ENCODE measurements around the gene NEK7. TPM values are rescaled to one million over a fixed set of nuclear protein-coding genes. Genes with fewer than 3 reads are reported as not detected.
"Not testable (repeated sequence)": the region's sequence is repeated elsewhere in the genome, so short reads cannot be mapped to it uniquely, and the experiment has no call there.

NEK7 gene
- total RNA-seq, 1 donor = 28.0 TPM

GRCh38 chr1:198167436-198167934 lies 10.7 kb downstream of the NEK7 start:
- DNase-seq (ENCODE audit: low read depth in 2 of 3, low spot score in 2 of 3) = peak in 2 of 3 donors; percentile 60 to 65

GRCh38 chr1:198168227-198168626 lies 11.4 kb downstream of the NEK7 start:
- DNase-seq (ENCODE audit: low read depth in 2 of 3, low spot score in 2 of 3) = no peak

GRCh38 chr1:198169672-198170071 lies 12.9 kb downstream of the NEK7 start:
- DNase-seq (ENCODE audit: low read depth in 2 of 3, low spot score in 2 of 3) = no peak

- peak in 2 of 3 donors; percentile 50 to 85 for DNase-seq (ENCODE audit: low read depth in 2 of 3, low spot score in 2 of 3)
Observed at GRCh38 chr1:198171667-198172540, 15.1 kb downstream of the NEK7 start.

GRCh38 chr1:198173832-198174231 lies 17.0 kb downstream of the NEK7 start:
- DNase-seq (ENCODE audit: low read depth in 2 of 3, low spot score in 2 of 3) = no peak

GRCh38 chr1:198174297-198174696 lies 17.5 kb downstream of the NEK7 start:
- no peak for DNase-seq (ENCODE audit: low read depth in 2 of 3, low spot score in 2 of 3)

GRCh38 chr1:198175423-198176170 lies 18.8 kb downstream of the NEK7 start:
- no peak for DNase-seq (ENCODE audit: low read depth in 2 of 3, low spot score in 2 of 3)

DNA sequence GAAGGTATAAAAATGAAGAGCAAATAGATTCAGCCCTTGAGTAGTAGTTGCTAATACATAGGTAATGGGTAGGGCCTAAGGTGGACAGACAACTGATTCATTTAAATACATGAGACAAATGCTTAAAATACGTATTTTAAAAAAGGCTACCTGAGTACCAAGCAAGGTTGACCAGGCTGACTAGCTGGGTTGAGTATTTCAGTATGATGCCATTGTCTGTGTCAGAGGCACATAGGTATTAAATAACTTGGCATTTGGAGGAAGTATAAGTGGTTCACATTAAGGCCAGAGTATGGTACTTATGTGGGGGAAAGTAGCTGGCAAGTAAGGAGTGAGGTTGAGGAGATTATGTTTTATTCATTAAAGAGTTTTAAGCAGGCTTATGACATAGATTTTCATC lies 19.4 kb downstream of the NEK7 start:
- DNase-seq (ENCODE audit: low read depth in 2 of 3, low spot score in 2 of 3) = no peak

DNA sequence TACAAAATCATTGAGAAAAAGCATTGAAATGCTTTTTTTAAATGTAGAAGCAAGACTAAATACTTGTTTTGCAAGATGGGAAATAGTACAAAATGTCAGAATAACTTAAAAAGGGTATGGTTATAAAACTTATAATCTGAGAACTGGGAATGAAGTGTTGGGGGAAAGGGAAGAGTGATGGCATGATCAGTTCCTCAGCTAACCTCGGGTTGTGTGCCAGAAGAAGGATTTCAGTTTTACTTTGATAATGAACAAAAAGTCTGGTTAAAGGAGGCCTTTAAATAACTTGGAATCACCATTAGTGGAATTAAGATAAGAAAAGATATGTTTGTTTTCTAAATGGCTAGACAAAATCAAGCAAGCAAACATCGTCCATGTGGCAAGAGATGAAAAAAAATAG lies 20.7 kb downstream of the NEK7 start:
- no peak for DNase-seq (ENCODE audit: low read depth in 2 of 3, low spot score in 2 of 3)

DNA sequence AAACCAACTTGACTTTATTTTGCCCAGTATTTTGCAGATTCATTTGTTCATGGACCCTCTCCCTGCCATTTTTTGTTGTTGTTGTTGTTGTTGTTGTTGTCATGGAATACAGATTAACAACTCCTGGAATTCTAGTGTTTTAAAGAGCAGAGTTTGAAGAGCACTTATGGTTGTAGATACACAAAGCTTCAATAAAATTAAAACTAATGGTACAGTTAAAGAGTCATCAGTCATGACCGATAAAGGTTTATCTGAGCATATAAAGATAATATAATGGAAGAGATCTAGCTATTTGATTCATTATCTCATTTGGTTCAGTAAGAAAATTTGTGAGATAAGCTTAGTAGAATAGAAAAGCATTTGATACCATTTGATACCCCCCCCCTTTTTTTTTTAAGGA lies 21.8 kb downstream of the NEK7 start:
- no peak for DNase-seq (ENCODE audit: low read depth in 2 of 3, low spot score in 2 of 3)

DNA sequence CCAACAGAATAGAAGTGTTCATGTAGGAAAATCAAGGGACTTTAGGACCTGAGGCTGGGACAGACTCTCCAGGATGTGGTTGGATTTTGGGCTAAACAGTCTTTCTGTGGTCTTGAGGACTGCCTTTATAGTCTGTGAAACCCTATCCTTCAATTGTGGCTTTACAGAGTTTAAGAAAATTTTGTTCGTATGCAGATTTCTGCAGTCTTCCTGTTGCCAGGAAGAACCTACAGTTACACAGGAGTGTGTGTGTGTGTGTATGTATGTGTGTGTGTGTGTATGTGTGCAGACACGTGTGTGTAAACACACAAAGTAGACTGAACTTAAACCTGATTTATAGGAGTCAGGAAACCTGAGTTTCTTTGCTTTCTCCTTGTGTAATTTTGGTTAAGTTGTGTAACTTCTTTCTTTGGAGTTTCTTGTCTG lies 22.8 kb downstream of the NEK7 start:
- DNase-seq (ENCODE audit: low read depth in 2 of 3, low spot score in 2 of 3) = peak in 2 of 3 donors; percentile 42 to 57

DNA sequence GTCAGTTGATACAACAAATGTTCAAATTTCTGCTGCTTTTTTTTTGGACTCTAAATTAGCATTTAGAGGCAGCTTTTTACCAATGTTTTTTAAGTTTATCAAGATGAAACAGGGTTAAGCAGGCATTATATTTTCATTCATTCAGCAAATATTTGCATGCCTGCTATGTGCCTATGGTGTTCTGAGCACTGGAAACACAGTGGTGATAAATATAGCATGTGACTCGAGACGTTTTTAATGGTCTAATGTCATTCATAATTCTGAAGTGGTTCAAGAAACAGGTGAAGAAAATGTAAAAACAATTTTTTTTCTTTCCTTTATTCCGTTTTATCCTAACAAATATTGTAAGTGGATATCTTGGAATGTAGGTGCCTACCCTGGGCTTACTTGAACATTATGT lies 26.8 kb downstream of the NEK7 start:
- DNase-seq (ENCODE audit: low read depth in 2 of 3, low spot score in 2 of 3) = no peak

- DNase-seq (ENCODE audit: low read depth in 2 of 3, low spot score in 2 of 3) = no peak
Observed at GRCh38 chr1:198184516-198184915, 27.7 kb downstream of the NEK7 start.

DNA sequence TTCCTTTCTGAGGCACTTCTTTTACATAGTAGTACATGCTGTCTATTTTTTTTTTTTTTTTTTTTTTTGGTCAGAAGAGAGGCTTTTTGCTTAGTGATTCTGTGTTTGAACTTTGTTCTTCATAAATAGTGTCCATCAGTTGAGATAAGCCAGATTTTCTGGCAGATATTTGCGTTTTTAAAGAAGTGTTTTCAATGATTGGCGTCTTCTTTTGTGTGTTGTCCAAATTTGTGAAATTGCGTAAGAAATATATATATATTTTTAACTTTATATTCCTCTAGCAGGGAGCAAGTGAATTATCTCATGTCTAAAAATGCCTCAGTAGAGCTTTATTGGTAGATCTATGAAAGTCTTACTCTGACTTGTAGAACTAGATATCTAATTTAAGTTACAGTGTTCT lies 28.3 kb downstream of the NEK7 start:
- no peak for DNase-seq (ENCODE audit: low read depth in 2 of 3, low spot score in 2 of 3)

- peak in 1 of 3 donors; percentile 33 for DNase-seq (ENCODE audit: low read depth in 2 of 3, low spot score in 2 of 3)
Observed at GRCh38 chr1:198185759-198186158, 29.0 kb downstream of the NEK7 start.

DNA sequence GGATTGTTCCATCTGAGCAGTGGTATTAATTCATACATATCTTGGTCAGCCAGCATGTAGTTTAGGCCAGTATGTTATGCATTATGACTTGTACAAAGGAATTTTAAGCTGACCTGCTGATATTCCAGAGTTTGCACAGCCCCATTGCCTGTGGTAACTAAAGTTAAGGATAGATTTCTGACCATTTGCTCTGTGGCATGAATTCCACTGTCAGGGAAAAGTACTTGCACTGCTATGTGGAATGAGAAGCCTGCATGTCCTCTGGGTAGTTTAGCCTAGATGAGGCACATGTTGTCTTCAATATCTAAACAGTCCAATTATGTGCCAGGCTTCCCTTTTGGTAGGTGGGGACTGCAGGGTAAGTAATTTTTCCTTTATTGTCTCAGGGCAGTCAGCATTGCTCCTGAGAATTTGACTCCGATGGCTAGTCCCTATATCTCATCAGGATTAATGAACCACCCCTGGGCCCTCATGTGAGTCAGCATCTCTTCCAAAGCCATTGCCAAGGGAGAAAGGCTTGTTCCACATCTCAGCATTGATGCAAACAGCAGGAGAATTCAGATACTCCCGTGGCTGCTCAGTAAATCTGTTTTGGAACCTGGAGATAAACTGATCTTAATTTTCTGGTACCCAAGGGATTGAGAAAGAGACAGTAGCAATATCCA lies 30.2 kb downstream of the NEK7 start:
- no peak for DNase-seq (ENCODE audit: low read depth in 2 of 3, low spot score in 2 of 3)

DNA sequence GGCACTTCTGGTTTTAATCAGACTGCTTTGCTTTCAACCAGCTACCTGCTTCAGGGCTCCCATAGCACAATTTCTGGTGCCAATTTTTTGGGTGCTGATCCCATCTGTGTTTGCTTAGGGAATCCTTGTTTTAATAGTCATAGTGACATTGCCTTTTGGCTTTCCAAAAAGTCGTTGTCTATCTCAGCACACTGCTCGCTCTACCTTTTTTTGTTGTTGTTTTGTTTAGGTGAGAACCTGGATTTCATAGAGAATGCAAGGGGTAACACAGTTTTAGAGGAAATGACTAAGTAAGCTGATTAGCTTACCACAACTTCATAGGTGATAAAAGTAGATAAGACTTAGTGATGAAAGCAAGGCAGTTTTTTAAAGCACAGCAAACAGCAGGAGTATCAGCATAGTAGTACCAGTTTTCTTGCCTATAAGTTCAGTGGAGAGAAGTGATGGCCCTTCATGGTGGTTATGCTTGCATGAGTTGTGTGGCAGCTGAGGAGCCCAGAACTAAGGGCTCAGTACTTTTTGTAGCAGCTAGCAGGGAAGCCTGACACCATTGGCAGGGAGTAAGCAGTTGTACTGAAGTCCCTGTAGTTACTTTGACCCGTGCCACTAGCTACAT lies 31.3 kb downstream of the NEK7 start:
- DNase-seq (ENCODE audit: low read depth in 2 of 3, low spot score in 2 of 3) = peak in 2 of 3 donors; percentile 30 to 66

DNA sequence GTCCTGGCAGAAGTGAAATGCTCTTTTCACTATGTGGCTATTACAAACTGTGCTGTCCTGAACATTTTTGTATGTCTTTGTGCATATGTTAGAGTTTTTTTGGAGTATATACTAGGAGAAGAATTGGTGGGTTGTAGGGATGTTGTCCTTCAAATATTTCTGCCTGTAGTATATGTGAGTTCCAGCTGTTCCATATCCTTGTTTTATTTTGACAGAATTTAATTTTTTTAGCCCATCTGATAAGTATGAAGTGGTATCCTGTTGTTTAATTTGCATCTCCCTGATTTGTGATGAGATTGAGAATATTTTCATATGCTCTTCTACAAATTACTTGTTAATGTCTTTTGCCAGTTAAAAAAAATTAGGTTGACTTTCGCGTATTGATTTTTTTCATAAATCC lies 34.3 kb downstream of the NEK7 start:
- DNase-seq (ENCODE audit: low read depth in 2 of 3, low spot score in 2 of 3) = no peak

- not testable (repeated sequence) for DNase-seq (ENCODE audit: low read depth in 2 of 3, low spot score in 2 of 3)
Observed at GRCh38 chr1:198193871-198194270, 37.1 kb downstream of the NEK7 start.

DNA sequence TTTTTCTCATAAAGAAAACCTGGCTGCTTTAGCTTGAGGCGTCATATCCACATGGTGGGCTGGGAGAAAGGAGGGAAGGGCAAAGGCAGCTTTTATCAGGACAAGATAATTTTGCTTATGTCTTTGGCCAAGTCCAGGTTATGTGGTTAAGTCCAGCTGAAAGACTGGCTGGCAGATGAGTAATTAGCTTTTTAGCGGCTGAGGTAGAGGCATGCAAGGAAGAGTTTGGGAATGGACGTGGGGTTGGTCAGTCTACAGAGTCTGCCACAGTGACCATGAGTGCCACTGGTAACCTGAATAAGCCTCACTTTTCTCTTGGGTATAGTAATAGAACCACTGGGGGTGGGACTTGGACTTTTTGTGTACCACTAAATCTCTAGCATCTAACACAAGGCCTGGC lies 39.8 kb downstream of the NEK7 start:
- DNase-seq (ENCODE audit: low read depth in 2 of 3, low spot score in 2 of 3) = no peak

DNA sequence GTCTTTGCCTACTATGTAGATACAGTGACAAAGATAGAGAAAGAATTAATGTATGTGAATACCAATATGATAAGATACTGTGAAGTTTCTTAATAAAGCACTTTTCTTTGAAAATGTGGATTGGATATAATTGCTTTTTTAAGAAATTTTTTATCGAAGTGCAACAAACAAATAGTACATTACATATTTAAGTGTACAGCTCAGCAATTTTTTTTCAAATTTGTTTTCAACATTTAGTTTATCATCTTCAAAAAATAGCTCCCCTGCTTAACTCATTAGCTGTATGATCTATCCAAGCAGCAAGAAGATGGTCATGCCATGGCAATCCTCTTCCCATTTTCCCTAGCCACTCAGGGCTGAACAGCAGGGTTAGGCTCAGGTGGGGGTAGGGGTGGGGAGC lies 40.5 kb downstream of the NEK7 start:
- no peak for DNase-seq (ENCODE audit: low read depth in 2 of 3, low spot score in 2 of 3)

All from hematopoietic multipotent progenitor cell (in vitro differentiated cells).